ENCODE data around the gene COL7A1.

The COL7A1 gene

GRCh38 chr3:48630833-48631232 lies 35.7 kb upstream of the COL7A1 start:
- Histone ChIP-seq H3K27me3 (ENCODE audit: control insufficient read depth, insufficient read depth, low read length) (no peaks in the 10 kb centered on the region), H3K36me3 (ENCODE audit: control insufficient read depth, insufficient read depth, low read length) (peaks cover 75% of the 10 kb centered on the region), H3K9me3 (ENCODE audit: control insufficient read depth, insufficient read depth, low read length) (no peaks in the 10 kb centered on the region), H3K4me1 (ENCODE audit: control insufficient read depth, insufficient read depth, low read length) (no peaks in the 10 kb centered on the region), H3K9ac (ENCODE audit: low read depth, low read length) (no peak overlapping the region), H3K4me3 (ENCODE audit: low read depth, low read length) (no peak overlapping the region)

GRCh38 chr3:48630407-48630806 lies 35.3 kb upstream of the COL7A1 start:
- Histone ChIP-seq H3K4me1 (ENCODE audit: control insufficient read depth, insufficient read depth, low read length) (no peaks in the 10 kb centered on the region), H3K36me3 (ENCODE audit: control insufficient read depth, insufficient read depth, low read length) (peaks cover 79% of the 10 kb centered on the region), H3K9ac (ENCODE audit: low read depth, low read length) (no peak overlapping the region), H3K4me3 (ENCODE audit: low read depth, low read length) (no peak overlapping the region), H3K9me3 (ENCODE audit: control insufficient read depth, insufficient read depth, low read length) (no peaks in the 10 kb centered on the region), H3K27me3 (ENCODE audit: control insufficient read depth, insufficient read depth, low read length) (no peaks in the 10 kb centered on the region)

- peaks cover 82% of the 10 kb centered on the region for H3K36me3 ChIP-seq (ENCODE audit: control insufficient read depth, insufficient read depth, low read length)
- no peaks in the 10 kb centered on the region for H3K27me3 ChIP-seq (ENCODE audit: control insufficient read depth, insufficient read depth, low read length)
- no peaks in the 10 kb centered on the region for H3K9me3 ChIP-seq (ENCODE audit: control insufficient read depth, insufficient read depth, low read length)
- H3K4me3 ChIP-seq (ENCODE audit: low read depth, low read length), result no peak overlapping the region
- H3K9ac ChIP-seq (ENCODE audit: low read depth, low read length), result no peak overlapping the region
- H3K4me1 ChIP-seq (ENCODE audit: control insufficient read depth, insufficient read depth, low read length), result no peaks in the 10 kb centered on the region
These were observed 34.8 kb upstream of the COL7A1 start for GRCh38 chr3:48629894-48630293.

GRCh38 chr3:48628277-48629017 lies 33.3 kb upstream of the COL7A1 start:
- Histone ChIP-seq H3K4me1 (ENCODE audit: control insufficient read depth, insufficient read depth, low read length) (no peaks in the 10 kb centered on the region), H3K9ac (ENCODE audit: low read depth, low read length) (no peak overlapping the region), H3K4me3 (ENCODE audit: low read depth, low read length) (no peak overlapping the region), H3K36me3 (ENCODE audit: control insufficient read depth, insufficient read depth, low read length) (peaks cover 77% of the 10 kb centered on the region), H3K9me3 (ENCODE audit: control insufficient read depth, insufficient read depth, low read length) (no peaks in the 10 kb centered on the region), H3K27me3 (ENCODE audit: control insufficient read depth, insufficient read depth, low read length) (no peaks in the 10 kb centered on the region)

- no peak overlapping the region for H3K9ac ChIP-seq (ENCODE audit: low read depth, low read length)
- H3K27me3 ChIP-seq (ENCODE audit: control insufficient read depth, insufficient read depth, low read length), result no peaks in the 10 kb centered on the region
- H3K4me3 ChIP-seq (ENCODE audit: low read depth, low read length), result no peak overlapping the region
- H3K9me3 ChIP-seq (ENCODE audit: control insufficient read depth, insufficient read depth, low read length), result no peaks in the 10 kb centered on the region
- no peaks in the 10 kb centered on the region for H3K4me1 ChIP-seq (ENCODE audit: control insufficient read depth, insufficient read depth, low read length)
- H3K36me3 ChIP-seq (ENCODE audit: control insufficient read depth, insufficient read depth, low read length), result peaks cover 50% of the 10 kb centered on the region
These were observed 30.5 kb upstream of the COL7A1 start for GRCh38 chr3:48625600-48625999.

GRCh38 chr3:48624767-48625166 lies 29.6 kb upstream of the COL7A1 start:
- H3K4me1 ChIP-seq (ENCODE audit: control insufficient read depth, insufficient read depth, low read length), result no peaks in the 10 kb centered on the region
- no peaks in the 10 kb centered on the region for H3K27me3 ChIP-seq (ENCODE audit: control insufficient read depth, insufficient read depth, low read length)
- no peaks in the 10 kb centered on the region for H3K9me3 ChIP-seq (ENCODE audit: control insufficient read depth, insufficient read depth, low read length)
- peaks cover 47% of the 10 kb centered on the region for H3K36me3 ChIP-seq (ENCODE audit: control insufficient read depth, insufficient read depth, low read length)
- H3K4me3 ChIP-seq (ENCODE audit: low read depth, low read length), result no peak overlapping the region
- H3K9ac ChIP-seq (ENCODE audit: low read depth, low read length), result no peak overlapping the region

- no peak overlapping the region for H3K4me3 ChIP-seq (ENCODE audit: low read depth, low read length)
- no peaks in the 10 kb centered on the region for H3K4me1 ChIP-seq (ENCODE audit: control insufficient read depth, insufficient read depth, low read length)
- no peaks in the 10 kb centered on the region for H3K27me3 ChIP-seq (ENCODE audit: control insufficient read depth, insufficient read depth, low read length)
- H3K36me3 ChIP-seq (ENCODE audit: control insufficient read depth, insufficient read depth, low read length), result peaks cover 42% of the 10 kb centered on the region
- H3K9me3 ChIP-seq (ENCODE audit: control insufficient read depth, insufficient read depth, low read length), result no peaks in the 10 kb centered on the region
- H3K9ac ChIP-seq (ENCODE audit: low read depth, low read length), result no peak overlapping the region
These were observed 28.9 kb upstream of the COL7A1 start for GRCh38 chr3:48623851-48624547.

GRCh38 chr3:48621461-48621869 lies 26.3 kb upstream of the COL7A1 start, which contains the start of gene TMEM89:
TSS of gene TMEM89 (minus strand) at chr3:48621769. CDS start at chr3:48621756, 13 bp downstream.
- H3K27me3 ChIP-seq (ENCODE audit: control insufficient read depth, insufficient read depth, low read length), result no peaks in the 10 kb centered on the region
- H3K4me1 ChIP-seq (ENCODE audit: control insufficient read depth, insufficient read depth, low read length), result no peaks in the 10 kb centered on the region
- H3K9me3 ChIP-seq (ENCODE audit: control insufficient read depth, insufficient read depth, low read length), result peaks cover 10% of the 10 kb centered on the region
- H3K9ac ChIP-seq (ENCODE audit: low read depth, low read length), result no peak within 1 kb of the TSS
- H3K4me3 ChIP-seq (ENCODE audit: low read depth, low read length), result no peak within 1 kb of the TSS
- peaks cover 18% of the 10 kb centered on the region for H3K36me3 ChIP-seq (ENCODE audit: control insufficient read depth, insufficient read depth, low read length)

GRCh38 chr3:48619541-48620524 lies 24.7 kb upstream of the COL7A1 start:
- Histone ChIP-seq H3K4me1 (ENCODE audit: control insufficient read depth, insufficient read depth, low read length) (no peaks in the 10 kb centered on the region), H3K9me3 (ENCODE audit: control insufficient read depth, insufficient read depth, low read length) (peaks cover 10% of the 10 kb centered on the region), H3K4me3 (ENCODE audit: low read depth, low read length) (no peak overlapping the region), H3K9ac (ENCODE audit: low read depth, low read length) (no peak overlapping the region), H3K27me3 (ENCODE audit: control insufficient read depth, insufficient read depth, low read length) (no peaks in the 10 kb centered on the region), H3K36me3 (ENCODE audit: control insufficient read depth, insufficient read depth, low read length) (peaks cover 4% of the 10 kb centered on the region)

GRCh38 chr3:48617559-48617958 lies 22.4 kb upstream of the COL7A1 start:
- Histone ChIP-seq H3K36me3 (ENCODE audit: control insufficient read depth, insufficient read depth, low read length) (peaks cover 4% of the 10 kb centered on the region), H3K9ac (ENCODE audit: low read depth, low read length) (no peak overlapping the region), H3K27me3 (ENCODE audit: control insufficient read depth, insufficient read depth, low read length) (no peaks in the 10 kb centered on the region), H3K4me3 (ENCODE audit: low read depth, low read length) (no peak overlapping the region), H3K4me1 (ENCODE audit: control insufficient read depth, insufficient read depth, low read length) (no peaks in the 10 kb centered on the region), H3K9me3 (ENCODE audit: control insufficient read depth, insufficient read depth, low read length) (peaks cover 10% of the 10 kb centered on the region)

- Histone ChIP-seq H3K4me3 (ENCODE audit: low read depth, low read length) (no peak overlapping the region), H3K9me3 (ENCODE audit: control insufficient read depth, insufficient read depth, low read length) (peaks cover 10% of the 10 kb centered on the region), H3K4me1 (ENCODE audit: control insufficient read depth, insufficient read depth, low read length) (no peaks in the 10 kb centered on the region), H3K27me3 (ENCODE audit: control insufficient read depth, insufficient read depth, low read length) (no peaks in the 10 kb centered on the region), H3K36me3 (ENCODE audit: control insufficient read depth, insufficient read depth, low read length) (no peaks in the 10 kb centered on the region), H3K9ac (ENCODE audit: low read depth, low read length) (no peak overlapping the region)
These were observed 18.9 kb upstream of the COL7A1 start for GRCh38 chr3:48614044-48614443.

All from iPS-15b (cell line).